K562 (cell line): ENCODE results near the gene CNOT10. TPM values are rescaled to one million over a fixed set of nuclear protein-coding genes. Genes with fewer than 3 reads are reported as not detected.

Experiments used
- ATAC-seq: fragments of 200-7000 bp; cut with Tn5 transposase; 3 replicates; pipeline ENCODE4 v1.9.1; 2020; ENCODE audit warnings: moderate library complexity
- BruUV-seq: library from RNA; stranded (reverse); fragments of 400-500 nt; replicated peaks from 2 replicates; lab custom pipeline; 2021; lab: Mats Ljungman, UMichigan
- CTCF ChIA-PET: fragments of 300-600 bp; formaldehyde crosslinking; extraction: SDS; loops from one replicate; lab custom pipeline; 2021; ENCODE audit warnings: low intra/inter-chr PET ratio; lab: Yijun Ruan, JAX
- POLR2A ChIA-PET: fragments of 300-600, 350-650 bp; sonication (Branson Sonifier 250); formaldehyde crosslinking; extraction: SDS; loops from one replicate; lab custom pipeline; 2021; ENCODE audit warnings: antibody characterized with exemption, inconsistent platforms; lab: Yijun Ruan, JAX
- DNase-seq, 4 experiments: peaks; one replicate each; pipeline versions ENCODE4 v3.0.0 to v3.0.0-alpha.2; 2011 to 2018; ENCODE audit warnings: low spot score in 3 of 4, mixed read lengths in 3 of 4; ENCODE audit errors: extremely low read depth in 1 of 4
- FAIRE-seq: peaks from 2 replicates; lab custom pipeline; 2011; peaks lifted over from hg19 to GRCh38; lab: Jason Lieb, UNC
- H2AFZ ChIP-seq: 2 replicates; pipeline ENCODE4 v1.6.0; 2011; ENCODE audit warnings: low read depth, low read length, control low read depth, inconsistent platforms
- H3K27ac ChIP-seq: fragments of 200-600 bp; 3 replicates; pipeline ENCODE4 v1.8.0; 2011; ENCODE audit warnings: low read depth, mild to moderate bottlenecking, control low read depth, inconsistent platforms, low read length, moderate library complexity, mixed read lengths; ENCODE audit errors: extremely low read depth
- H3K27me3 ChIP-seq, 2 experiments: fragments of 300-600 bp in 1 of 2; 2 replicates in 1 of 2; 3 replicates in 1 of 2; pipeline versions ENCODE4 v1.6.0 to v1.8.0; 2011; ENCODE audit warnings: inconsistent platforms in 2 of 2, low read length in 2 of 2, mild to moderate bottlenecking in 1 of 2, mixed read lengths in 1 of 2, moderate library complexity in 1 of 2; ENCODE audit not compliant: control insufficient read depth in 2 of 2, insufficient read depth in 2 of 2
- H3K36me3 ChIP-seq: fragments of 300-600 bp; 3 replicates; pipeline ENCODE4 v1.8.0; 2011; ENCODE audit warnings: mild to moderate bottlenecking, low read length, inconsistent platforms; ENCODE audit not compliant: control insufficient read depth, insufficient read depth
- H3K4me1 ChIP-seq, 2 experiments: fragments of 200-600 bp in 1 of 2; replicated peaks in 1 of 2; 2 replicates in 1 of 2; 3 replicates in 1 of 2; pipeline versions ENCODE4 v1.5.1 to v1.8.0; 2011; ENCODE audit warnings: inconsistent platforms in 2 of 2, low read length in 2 of 2, mild to moderate bottlenecking in 1 of 2, mixed read lengths in 1 of 2, moderate library complexity in 1 of 2; ENCODE audit not compliant: control insufficient read depth in 2 of 2, insufficient read depth in 2 of 2
- H3K4me2 ChIP-seq: 2 replicates; pipeline ENCODE4 v1.6.1; 2011; ENCODE audit warnings: low read length, control low read depth, inconsistent platforms, mixed read lengths; ENCODE audit not compliant: insufficient read depth
- H3K4me3 ChIP-seq: fragments of 200-600 bp; sonication (generic), shearing (Covaris generic); 2 replicates; pipeline ENCODE4 v1.5.1; 2016; ENCODE audit warnings: control low read depth, inconsistent platforms
- H3K79me2 ChIP-seq: fragments of 200-600 bp; 3 replicates; pipeline ENCODE4 v1.8.0; 2011; ENCODE audit warnings: low read length, inconsistent platforms; ENCODE audit not compliant: control insufficient read depth, insufficient read depth
- H3K9ac ChIP-seq, 2 experiments: 2 replicates each; pipeline versions ENCODE4 v1.6.0 to v1.6.1; 2011; ENCODE audit warnings: low read depth in 2 of 2, low read length in 2 of 2, control low read depth in 1 of 2, inconsistent platforms in 1 of 2, mild to moderate bottlenecking in 1 of 2, mixed read lengths in 1 of 2; ENCODE audit not compliant: insufficient read depth in 1 of 2
- H3K9me1 ChIP-seq: one replicate; pipeline ENCODE4 v1.6.0; 2011; ENCODE audit warnings: inconsistent platforms, mild to moderate bottlenecking, low read length, moderate library complexity; ENCODE audit not compliant: control insufficient read depth, insufficient read depth
- H3K9me3 ChIP-seq: replicated peaks from 2 replicates; pipeline ENCODE4 v1.5.1; 2011; ENCODE audit warnings: low read depth, low read length, inconsistent platforms; ENCODE audit not compliant: control insufficient read depth, insufficient read depth
- H4K20me1 ChIP-seq: replicated peaks from 2 replicates; pipeline ENCODE4 v1.6.1; 2011; ENCODE audit warnings: low read length, inconsistent platforms, mixed read lengths; ENCODE audit not compliant: control insufficient read depth, insufficient read depth
- DMBX1 ChIP-seq: fragments of 250-450 bp; sonication (Bioruptor Pico); IDR thresholded peaks from 2 replicates; pipeline ENCODE4 v1.8.0; 2022; ENCODE audit warnings: inconsistent platforms, mild to moderate bottlenecking, moderate library complexity, borderline replicate concordance
- GABPB2 ChIP-seq: fragments of 250-450 bp; sonication (Bioruptor Pico); conservative IDR thresholded peaks from 2 replicates; pipeline ENCODE4 v1.5.1; 2021; ENCODE audit warnings: mild to moderate bottlenecking
- MCM2 ChIP-seq: fragments of 450-650 bp; IDR thresholded peaks from 2 replicates; pipeline ENCODE4 v1.6.1; 2017; ENCODE audit warnings: low read depth, mild to moderate bottlenecking
- PHTF2 ChIP-seq: fragments of 250-450 bp; sonication (Bioruptor Pico); IDR thresholded peaks from 2 replicates; pipeline ENCODE4 v1.5.0; 2021; ENCODE audit warnings: mild to moderate bottlenecking
- SMAD2 ChIP-seq: fragments of 150-350 bp; IDR thresholded peaks from 2 replicates; pipeline ENCODE4 v1.6.1; 2014; ENCODE audit warnings: low read depth, mild to moderate bottlenecking, low read length
- SRSF3 ChIP-seq: fragments of 200-400 bp; formaldehyde crosslinking; IDR thresholded peaks from 2 replicates; pipeline ENCODE4 v1.6.1; 2016; ENCODE audit warnings: mild to moderate bottlenecking, low read length, moderate library complexity; ENCODE audit not compliant: insufficient read depth
- ZNF717 ChIP-seq: fragments of 250-450 bp; sonication (Bioruptor Pico); IDR thresholded peaks from 2 replicates; pipeline ENCODE4 v1.5.0; 2021
- WGBS: fragments of 100-300 bp; shearing (Covaris generic); methylation state at CpG from one replicate; pipeline ENCODE4 v1.1.6; 2016; ENCODE audit warnings: low coverage, mixed read lengths; ENCODE audit not compliant: insufficient coverage; ENCODE audit errors: missing lambda C conversion rate; 5-methylcytosine and 5-hydroxymethylcytosine counted together
- in situ Hi-C: fragments of 300-500 bp; cut with MboI; formaldehyde crosslinking; loops from 4 replicates; pipeline ENCODE4 v1.15.0; 2018; ENCODE audit warnings: inconsistent platforms, mixed read lengths
- intact Hi-C: fragments of 100-400 bp; cut with micrococcal nuclease; formaldehyde crosslinking; loops from 2 replicates; pipeline ENCODE4 v1.14.2; 2022
- polyA plus RNA-seq, 8 experiments: library from polyadenylated mRNA; depleted of rRNA in 4 of 8; stranded (reverse) in 5 of 8; unstranded in 3 of 8; fragments of >200 nt; fragmentation: Nextera tagmentation in 2 of 8; fragmentation: Illumina TruSeq in 1 of 8; extraction: Ambion mirVana in 2 of 8; extraction: Trizol in 1 of 8; gene quantifications; 2 replicates each; pipeline versions ENCODE4 v1.2.1 to v1.2.3, GENCODE V29; 2011 to 2014; ENCODE audit warnings: inconsistent platforms in 1 of 8, missing spikeins in 1 of 8
- total RNA-seq, 7 experiments: library from RNA; depleted of rRNA in 6 of 7; stranded (reverse); fragments of >200 nt in 6 of 7; fragmentation: Illumina TruSeq in 2 of 7; extraction: Trizol in 2 of 7; gene quantifications; 2 replicates each; pipeline versions ENCODE4 v1.2.1 to v1.2.3, GENCODE V29; 2011 to 2021; ENCODE audit warnings: low replicate concordance in 1 of 7
- TF ChIP-seq, protein P1 (sequence below): fragments of 250-450 bp; sonication (Bioruptor Pico); IDR thresholded peaks from 2 replicates; pipeline ENCODE4 v1.8.0; 2022; ENCODE audit warnings: inconsistent platforms, mild to moderate bottlenecking, moderate library complexity, borderline replicate concordance
- TF ChIP-seq, protein P2 (sequence below): fragments of 450-650 bp; IDR thresholded peaks from 2 replicates; pipeline ENCODE4 v1.6.1; 2016; ENCODE audit warnings: low read depth, mild to moderate bottlenecking, moderate library complexity

The CNOT10 gene
- total and polyA plus RNA-seq, 9 of the 15 experiments (the other 6 are each of a cell fraction or from before 2014, with no cell fraction given) = 35.7 to 114 (median 81.9) TPM

DNA sequence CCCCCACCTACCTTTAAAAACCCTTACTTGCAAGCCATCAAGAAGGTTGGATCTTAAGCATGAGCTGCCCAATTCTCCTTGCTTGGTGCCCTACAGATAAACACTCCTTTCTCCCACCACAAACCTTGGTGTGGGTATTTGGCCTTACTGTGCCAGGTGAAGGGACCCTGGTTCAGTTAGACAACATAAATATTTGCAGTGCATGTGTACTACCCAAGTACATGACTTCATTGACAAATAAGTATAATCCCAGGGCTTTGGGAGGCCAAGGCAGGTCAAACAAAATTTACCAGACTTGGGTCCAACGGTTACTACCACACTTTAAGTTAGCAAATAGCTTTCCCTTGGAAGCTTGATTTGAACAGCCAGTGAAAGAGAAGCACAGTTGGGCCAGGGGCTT lies 9.3 kb upstream of the CNOT10 start:
- no peak overlapping the region for H3K9ac ChIP-seq
- H3K27me3 ChIP-seq = no peaks in the 10 kb centered on the region
- FAIRE-seq = no peak
- no peak for TF ChIP-seq ZNF717 (CRISPR knock-in tag)
- no peak for TF ChIP-seq GABPB2 (CRISPR knock-in tag)
- no peak for TF ChIP-seq MCM2
- no peak for TF ChIP-seq SRSF3
- TF ChIP-seq DMBX1 (CRISPR knock-in tag) = no peak
- no TSS peak for BruUV-seq
- no peaks in the 10 kb centered on the region for H4K20me1 ChIP-seq
- H3K36me3 ChIP-seq = no peaks in the 10 kb centered on the region
- no peaks in the 10 kb centered on the region for H3K79me2 ChIP-seq
- no peaks in the 10 kb centered on the region for H3K9me1 ChIP-seq
- intact Hi-C loops (no loop called here), in situ Hi-C loops (no loop called here)
- WGBS = 0% methylated on average over 1 of the region's 1 CpG
- H3K9me3 ChIP-seq = peaks cover 3% of the 10 kb centered on the region; the same call in 1 of the 2 replicates
- no peak for ATAC-seq
- no peak overlapping the region for H2AFZ ChIP-seq
- no peak for DNase-seq
- ChIA-PET POLR2A (interaction anchor here (0.6 kb wide), 1 partner anchor 125 kb away, joined by 3 read pairs; no protein-coding TSS in a partner anchor), CTCF (interaction anchor here (0.6 kb wide), 1 partner anchor 135 kb away, joined by 5 read pairs; no protein-coding TSS in a partner anchor)
- H3K27ac ChIP-seq = no peak overlapping the region
- H3K4me1 ChIP-seq = no peaks in the 10 kb centered on the region
- H3K4me3 ChIP-seq = no peak overlapping the region
- H3K4me2 ChIP-seq = no peak overlapping the region

DNA sequence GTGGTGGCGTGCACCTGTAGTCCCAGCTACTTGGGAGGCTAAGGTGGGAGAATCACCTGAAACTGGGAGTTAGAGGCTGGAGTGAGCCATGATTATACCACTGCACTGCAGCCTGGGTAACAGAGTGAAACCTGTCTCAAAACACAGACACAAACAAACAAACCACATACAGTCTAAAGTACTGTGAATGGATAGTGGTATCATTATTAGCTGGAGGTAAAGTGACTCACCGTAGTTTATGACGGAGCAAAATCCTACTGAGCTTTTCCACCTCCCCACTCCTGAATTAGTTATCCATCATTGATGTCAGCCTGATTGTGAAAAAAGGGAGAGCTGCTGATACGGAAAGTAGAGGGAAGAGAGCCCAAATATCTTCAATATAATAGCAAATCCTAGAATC lies 3.2 kb upstream of the CNOT10 start:
- CTCF ChIA-PET = no interaction called here
- 59% methylated on average over 4 of the region's 4 CpGs for WGBS
- BruUV-seq = no TSS peak
- DNase-seq (no peak), FAIRE-seq (no peak), ATAC-seq (no peak)
- peaks cover 19% of the 10 kb centered on the region for H3K79me2 ChIP-seq
- H3K9ac ChIP-seq = no peak overlapping the region
- H3K27ac ChIP-seq = no peak overlapping the region
- H3K27me3 ChIP-seq = no peaks in the 10 kb centered on the region
- H3K4me1 ChIP-seq = peaks cover 5% of the 10 kb centered on the region in 2 experiments; a peak in 3 of 5 replicates
- H3K9me3 ChIP-seq = no peaks in the 10 kb centered on the region
- in situ Hi-C loops = no loop called here
- no peaks in the 10 kb centered on the region for H3K9me1 ChIP-seq
- intact Hi-C loops = no loop called here
- no peak overlapping the region for H3K4me2 ChIP-seq
- H2AFZ ChIP-seq = no peak overlapping the region
- H3K36me3 ChIP-seq = no peaks in the 10 kb centered on the region
- POLR2A ChIA-PET = no interaction called here
- H4K20me1 ChIP-seq = no peaks in the 10 kb centered on the region
- no peak overlapping the region for H3K4me3 ChIP-seq
- TF ChIP-seq, protein P1, sequence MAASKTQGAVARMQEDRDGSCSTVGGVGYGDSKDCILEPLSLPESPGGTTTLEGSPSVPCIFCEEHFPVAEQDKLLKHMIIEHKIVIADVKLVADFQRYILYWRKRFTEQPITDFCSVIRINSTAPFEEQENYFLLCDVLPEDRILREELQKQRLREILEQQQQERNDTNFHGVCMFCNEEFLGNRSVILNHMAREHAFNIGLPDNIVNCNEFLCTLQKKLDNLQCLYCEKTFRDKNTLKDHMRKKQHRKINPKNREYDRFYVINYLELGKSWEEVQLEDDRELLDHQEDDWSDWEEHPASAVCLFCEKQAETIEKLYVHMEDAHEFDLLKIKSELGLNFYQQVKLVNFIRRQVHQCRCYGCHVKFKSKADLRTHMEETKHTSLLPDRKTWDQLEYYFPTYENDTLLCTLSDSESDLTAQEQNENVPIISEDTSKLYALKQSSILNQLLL (CRISPR knock-in tag) = no peak
- TF ChIP-seq SMAD2 (no peak), PHTF2 (CRISPR knock-in tag) (no peak)
- TF ChIP-seq, protein P2, sequence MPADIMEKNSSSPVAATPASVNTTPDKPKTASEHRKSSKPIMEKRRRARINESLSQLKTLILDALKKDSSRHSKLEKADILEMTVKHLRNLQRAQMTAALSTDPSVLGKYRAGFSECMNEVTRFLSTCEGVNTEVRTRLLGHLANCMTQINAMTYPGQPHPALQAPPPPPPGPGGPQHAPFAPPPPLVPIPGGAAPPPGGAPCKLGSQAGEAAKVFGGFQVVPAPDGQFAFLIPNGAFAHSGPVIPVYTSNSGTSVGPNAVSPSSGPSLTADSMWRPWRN = no peak
